H1 (cell line): ENCODE measurements around the gene CCDC154. TPM values are rescaled to one million over a fixed set of nuclear protein-coding genes. Genes with fewer than 3 reads are reported as not detected.

Experiments used
- CTCF ChIA-PET: fragments of 300-600 bp; sonication (Branson Sonifier 250); formaldehyde crosslinking; loops from one replicate; lab custom pipeline; 2021; ENCODE audit not compliant: partially characterized antibody; lab: Charles Lee
- POLR2A ChIA-PET: fragments of 300-600 bp; sonication (Branson Sonifier 250); formaldehyde crosslinking; loops from one replicate; lab custom pipeline; 2021; ENCODE audit warnings: inconsistent platforms; ENCODE audit not compliant: partially characterized antibody; lab: Charles Lee
- DNase-seq, 2 experiments: peaks; one replicate each; pipeline versions ENCODE4 v3.0.0 to v3.0.0-alpha.2; 2010 to 2022; ENCODE audit warnings: low spot score in 2 of 2, low read depth in 1 of 2, mixed read lengths in 1 of 2
- FAIRE-seq: peaks from 2 replicates; lab custom pipeline; 2011; peaks lifted over from hg19 to GRCh38; lab: Jason Lieb, UNC
- H2AFZ ChIP-seq: 2 replicates; pipeline ENCODE4 v1.8.1; 2012; ENCODE audit warnings: low read length, inconsistent platforms
- H2AK5ac ChIP-seq: 2 replicates; pipeline ENCODE4 v1.6.1; 2013; ENCODE audit warnings: low read depth, low read length
- H2BK120ac ChIP-seq: replicated peaks from 2 replicates; pipeline ENCODE3; 2013; ENCODE audit warnings: low read depth, low read length, inconsistent platforms
- H2BK12ac ChIP-seq: 2 replicates; pipeline ENCODE4 v1.6.1; 2013; ENCODE audit warnings: low read depth, low read length
- H2BK15ac ChIP-seq: 2 replicates; pipeline ENCODE4 v1.6.1; 2013; ENCODE audit warnings: low read length
- H2BK20ac ChIP-seq: 2 replicates; pipeline ENCODE4 v1.6.1; 2013; ENCODE audit warnings: low read length
- H2BK5ac ChIP-seq: 2 replicates; pipeline ENCODE4 v1.6.1; 2013; ENCODE audit warnings: low read depth, low read length
- H3K14ac ChIP-seq: 2 replicates; pipeline ENCODE4 v1.6.1; 2013; ENCODE audit warnings: inconsistent platforms; ENCODE audit not compliant: insufficient read length
- H3K18ac ChIP-seq: 2 replicates; pipeline ENCODE4 v1.6.1; 2013; ENCODE audit warnings: low read length; ENCODE audit errors: extremely low read depth
- H3K23ac ChIP-seq: 2 replicates; pipeline ENCODE4 v1.6.1; 2013; ENCODE audit warnings: inconsistent platforms; ENCODE audit not compliant: insufficient read length
- H3K23me2 ChIP-seq: 2 replicates; pipeline ENCODE4 v1.6.1; 2013; ENCODE audit warnings: low read depth, low read length
- H3K27ac ChIP-seq: 2 replicates; pipeline ENCODE4 v1.6.1; 2011; ENCODE audit warnings: low read depth, low read length, inconsistent platforms
- H3K27me3 ChIP-seq, 4 experiments: replicated peaks in 1 of 4; 1 replicate in 1 of 4; 2 replicates in 3 of 4; pipeline versions ENCODE4 v1.6.1 to v1.8.1; 2011 to 2013; ENCODE audit warnings: low read length in 3 of 4, mild to moderate bottlenecking in 3 of 4, inconsistent platforms in 2 of 4, mixed read lengths in 2 of 4, moderate library complexity in 1 of 4; ENCODE audit not compliant: control insufficient read depth in 3 of 4, insufficient read depth in 3 of 4; ENCODE audit errors: extremely low read depth in 1 of 4
- H3K36me3 ChIP-seq, 4 experiments: 2 replicates each; pipeline versions ENCODE4 v1.6.1 to v1.8.1; 2011 to 2013; ENCODE audit warnings: mild to moderate bottlenecking in 4 of 4, low read length in 3 of 4, moderate library complexity in 2 of 4, control low read depth in 1 of 4, inconsistent platforms in 1 of 4; ENCODE audit not compliant: insufficient read depth in 4 of 4, control insufficient read depth in 2 of 4
- H3K4ac ChIP-seq: replicated peaks from 2 replicates; pipeline ENCODE3; 2013; ENCODE audit warnings: low read length, low read depth, mixed read lengths, inconsistent platforms; ENCODE audit not compliant: insufficient read length
- H3K4me1 ChIP-seq, 4 experiments: replicated peaks in 1 of 4; 1 replicate in 1 of 4; 2 replicates in 3 of 4; pipeline versions ENCODE4 v1.6.1 to v1.8.1; 2011 to 2013; ENCODE audit warnings: low read length in 3 of 4, inconsistent platforms in 2 of 4, mixed read lengths in 1 of 4; ENCODE audit not compliant: insufficient read depth in 4 of 4, control insufficient read depth in 3 of 4
- H3K4me2 ChIP-seq, 2 experiments: 2 replicates each; pipeline versions ENCODE4 v1.6.1 to v1.8.1; 2011 to 2013; ENCODE audit warnings: low read depth in 2 of 2, low read length in 2 of 2, control low read depth in 1 of 2, inconsistent platforms in 1 of 2, mild to moderate bottlenecking in 1 of 2; ENCODE audit not compliant: insufficient read depth in 1 of 2
- H3K4me3 ChIP-seq, 4 experiments: fragments of 200-600, 300-600 bp in 1 of 4; sonication (generic), shearing (Covaris generic), sonication (Bioruptor Twin) in 1 of 4; 2 replicates each; pipeline versions ENCODE4 v1.5.1 to v1.8.1; 2011 to 2016; ENCODE audit warnings: low read length in 4 of 4, low read depth in 3 of 4, control low read depth in 2 of 4, inconsistent platforms in 2 of 4, mild to moderate bottlenecking in 2 of 4, mixed read lengths in 1 of 4, moderate library complexity in 1 of 4; ENCODE audit not compliant: insufficient read depth in 2 of 4; ENCODE audit errors: extremely low read depth in 1 of 4
- H3K56ac ChIP-seq: replicated peaks from 2 replicates; pipeline ENCODE3; 2013; ENCODE audit warnings: low read depth, mild to moderate bottlenecking, mixed read lengths, low read length, inconsistent platforms; ENCODE audit not compliant: insufficient read length
- H3K79me1 ChIP-seq: 2 replicates; pipeline ENCODE4 v1.6.1; 2013; ENCODE audit warnings: low read depth, low read length, control low read depth
- H3K79me2 ChIP-seq, 2 experiments: 2 replicates each; pipeline versions ENCODE4 v1.6.1 to v1.8.1; 2012 to 2013; ENCODE audit warnings: low read length in 2 of 2, mild to moderate bottlenecking in 2 of 2, inconsistent platforms in 1 of 2; ENCODE audit not compliant: insufficient read depth in 2 of 2, control insufficient read depth in 1 of 2
- H3K9ac ChIP-seq, 4 experiments: replicated peaks in 1 of 4; 1 replicate in 1 of 4; 2 replicates in 3 of 4; pipeline versions ENCODE4 v1.6.1 to v1.8.1; 2011 to 2013; ENCODE audit warnings: low read depth in 3 of 4, low read length in 3 of 4, control low read depth in 2 of 4, mild to moderate bottlenecking in 2 of 4, moderate library complexity in 2 of 4, inconsistent platforms in 1 of 4; ENCODE audit errors: extremely low read depth in 1 of 4
- H3K9me3 ChIP-seq, 2 experiments: 2 replicates each; pipeline versions ENCODE4 v1.6.1 to v1.8.1; 2012 to 2013; ENCODE audit warnings: mild to moderate bottlenecking in 2 of 2, moderate library complexity in 2 of 2, control low read depth in 1 of 2, inconsistent platforms in 1 of 2, low read depth in 1 of 2, low read length in 1 of 2, mixed read lengths in 1 of 2; ENCODE audit not compliant: insufficient read depth in 2 of 2
- H4K20me1 ChIP-seq, 2 experiments: replicated peaks in 1 of 2; 2 replicates each; pipeline versions ENCODE3 to v1.8.1; 2011 to 2013; ENCODE audit warnings: inconsistent platforms in 2 of 2, low read length in 2 of 2, mild to moderate bottlenecking in 1 of 2; ENCODE audit not compliant: insufficient read depth in 2 of 2, control insufficient read depth in 1 of 2
- H4K5ac ChIP-seq: 2 replicates; pipeline ENCODE4 v1.6.1; 2013; ENCODE audit warnings: low read length, low read depth, mixed read lengths, inconsistent platforms; ENCODE audit not compliant: insufficient read length
- H4K8ac ChIP-seq: 2 replicates; pipeline ENCODE4 v1.8.0; 2013; ENCODE audit warnings: mild to moderate bottlenecking, moderate library complexity, low read length, inconsistent platforms; ENCODE audit not compliant: insufficient read depth; ENCODE audit errors: extremely low read depth
- H4K91ac ChIP-seq: replicated peaks from 2 replicates; pipeline ENCODE3; 2013; ENCODE audit warnings: low read length, mixed read lengths, inconsistent platforms; ENCODE audit not compliant: insufficient read length
- CREB1 ChIP-seq: IDR thresholded peaks from 2 replicates; pipeline ENCODE4 v1.6.1; 2012; ENCODE audit warnings: inconsistent platforms
- EGR1 ChIP-seq: IDR thresholded peaks from 2 replicates; pipeline ENCODE4 v1.6.1; 2011; ENCODE audit warnings: low read depth, low read length, borderline replicate concordance
- EP300 ChIP-seq, 2 experiments: IDR thresholded peaks; 1 replicate in 1 of 2; 2 replicates in 1 of 2; pipeline ENCODE4 v1.6.1; 2011 to 2012; ENCODE audit warnings: low read depth in 2 of 2, low read length in 2 of 2, mild to moderate bottlenecking in 2 of 2, borderline replicate concordance in 1 of 2, inconsistent platforms in 1 of 2, moderate library complexity in 1 of 2
- FOSL1 ChIP-seq: IDR thresholded peaks from 2 replicates; pipeline ENCODE4 v1.6.1; 2011; ENCODE audit warnings: mild to moderate bottlenecking, low read depth, low read length, moderate library complexity; ENCODE audit not compliant: insufficient read depth
- GABPA ChIP-seq: IDR thresholded peaks from 2 replicates; pipeline ENCODE4 v1.6.1; 2011; ENCODE audit warnings: mild to moderate bottlenecking, low read length, moderate library complexity, borderline replicate concordance; ENCODE audit not compliant: insufficient read depth
- KDM1A ChIP-seq: fragments of 200-600, 300-600 bp; sonication (generic); IDR thresholded peaks from 2 replicates; pipeline ENCODE4 v1.7.1; 2016; ENCODE audit warnings: mild to moderate bottlenecking, low read length, borderline replicate concordance
- KDM4A ChIP-seq: IDR thresholded peaks from one replicate; pipeline ENCODE4 v1.7.1; 2012; ENCODE audit warnings: low read depth, mild to moderate bottlenecking, moderate library complexity, low read length, inconsistent platforms; ENCODE audit not compliant: severe bottlenecking
- NANOG ChIP-seq: IDR thresholded peaks from 2 replicates; pipeline ENCODE4 v1.6.1; 2011; ENCODE audit warnings: low read length, low read depth, mild to moderate bottlenecking, inconsistent platforms; ENCODE audit not compliant: insufficient read depth, poor library complexity, severe bottlenecking
- POLR2A ChIP-seq, 2 experiments: IDR thresholded peaks; 1 replicate in 1 of 2; 2 replicates in 1 of 2; pipeline ENCODE4 v1.6.1; 2011; ENCODE audit warnings: low read depth in 2 of 2, low read length in 2 of 2, mild to moderate bottlenecking in 2 of 2; ENCODE audit errors: control extremely low read depth in 1 of 2
- RBBP5 ChIP-seq: IDR thresholded peaks from 2 replicates; pipeline ENCODE4 v1.7.1; 2012; ENCODE audit warnings: low read depth, mild to moderate bottlenecking, inconsistent platforms, low read length, moderate library complexity, borderline replicate concordance
- SIN3A ChIP-seq, 2 experiments: IDR thresholded peaks in 1 of 2; conservative IDR thresholded peaks in 1 of 2; 2 replicates each; pipeline ENCODE4 v1.6.1; 2011 to 2012; ENCODE audit warnings: low read length in 2 of 2, improper control_type of control experiment in 1 of 2, low read depth in 1 of 2, mild to moderate bottlenecking in 1 of 2
- WGBS, 2 experiments: shearing (Covaris generic) in 1 of 2; methylation state at CpG; one replicate each; pipeline versions ENCODE4 v1.1.6 to v1.1.7; 2013 to 2015; ENCODE audit warnings: low lambda C conversion rate in 2 of 2, mixed read lengths in 2 of 2, inconsistent platforms in 1 of 2, low coverage in 1 of 2, missing lambda C conversion rate in 1 of 2; ENCODE audit not compliant: insufficient replicate concordance in 2 of 2, insufficient coverage in 1 of 2, insufficient read length in 1 of 2; ENCODE audit errors: extremely low coverage in 1 of 2, missing lambda C conversion rate in 1 of 2; 5-methylcytosine and 5-hydroxymethylcytosine counted together
- polyA plus RNA-seq, 7 experiments: library from polyadenylated mRNA; depleted of rRNA in 3 of 7; stranded (reverse) in 5 of 7; unstranded in 2 of 7; fragments of >200 nt in 5 of 7; fragments of 200-250 nt in 2 of 7; gene quantifications; 1 replicate in 5 of 7; 2 replicates in 1 of 7; 4 replicates in 1 of 7; pipeline versions ENCODE4 v1.2.1 to v1.2.3, GENCODE V29; 2011 to 2013; ENCODE audit warnings: missing spikeins in 2 of 7, mixed read lengths in 2 of 7
- total RNA-seq: library from RNA; stranded (reverse); fragmentation: NEBNext Ultra II Directional; extraction: Animal tissue kit (Norgen Biotek cat#: 25700); gene quantifications from 2 replicates; pipeline ENCODE4 v1.2.1, GENCODE V29; 2021
- TF ChIP-seq, protein P1 (sequence below): IDR thresholded peaks from 2 replicates; pipeline ENCODE4 v1.6.1; 2011; ENCODE audit warnings: low read depth, mild to moderate bottlenecking, low read length; ENCODE audit not compliant: insufficient read depth

Gene CCDC154
- total and polyA plus RNA-seq, 2 of the 8 experiments (the other 6 are each of a cell fraction or from before 2014, with no cell fraction given), result 0.15 to 0.88 TPM

DNA sequence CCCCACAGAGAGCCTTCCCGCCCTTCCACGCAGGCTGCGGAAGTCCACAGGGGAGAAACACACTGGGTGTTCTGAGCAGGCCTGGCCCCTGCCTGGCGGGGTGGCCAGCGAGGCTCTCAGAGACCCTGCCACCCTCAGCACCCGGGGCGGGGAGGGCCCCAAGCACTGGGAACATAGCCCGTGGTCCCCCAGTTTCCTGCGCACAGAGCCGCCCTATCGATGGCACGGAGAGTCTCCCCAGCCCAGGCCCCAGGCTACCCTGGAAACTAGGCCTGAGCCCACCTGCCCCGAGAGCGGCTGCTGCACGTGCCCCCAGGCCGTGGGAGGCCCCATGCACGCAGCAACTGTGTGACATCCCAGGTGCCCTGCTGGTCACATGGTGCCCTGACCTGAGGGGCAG is 10.2 kb upstream of the CCDC154 start:
- no peak overlapping the region for H3K9ac ChIP-seq
- no peak for FAIRE-seq
- H3K27me3 ChIP-seq, result no peaks in the 10 kb centered on the region
- H4K5ac ChIP-seq, result no peak overlapping the region
- no peak overlapping the region for H4K8ac ChIP-seq
- no peaks in the 10 kb centered on the region for H3K23me2 ChIP-seq
- no peak overlapping the region for H3K56ac ChIP-seq
- H3K9me3 ChIP-seq, result no peaks in the 10 kb centered on the region
- H3K79me1 ChIP-seq, result no peaks in the 10 kb centered on the region; the same call in 1 of the 2 replicates
- H3K4ac ChIP-seq, result no peak overlapping the region
- no peak overlapping the region for H2BK120ac ChIP-seq
- no peak overlapping the region for H2AK5ac ChIP-seq
- no peak overlapping the region for H3K4me2 ChIP-seq
- no peak overlapping the region for H3K27ac ChIP-seq
- no peak overlapping the region for H2BK5ac ChIP-seq
- no peak overlapping the region for H4K91ac ChIP-seq
- no peak overlapping the region for H2BK12ac ChIP-seq
- TF ChIP-seq CREB1 (no peak), KDM4A (no peak), FOSL1 (no peak), KDM1A (no peak), SIN3A (conservative IDR thresholded peaks at IDR 0.05 in 1 of 2, IDR thresholded peaks at IDR 0.05 in 1 of 2; ENCODE audit: low read depth in 1 of 2, low read length in 2 of 2) (no peak), EP300 (IDR thresholded peaks at IDR 0.05; ENCODE audit: borderline replicate concordance in 1 of 2, low read depth in 2 of 2, low read length in 2 of 2) (no peak), RBBP5 (no peak), NANOG (no peak), GABPA (no peak), POLR2A (IDR thresholded peaks at IDR 0.05; ENCODE audit: control extremely low read depth in 1 of 2, low read depth in 2 of 2, low read length in 2 of 2) (no peak), EGR1 (no peak)
- TF ChIP-seq, protein P1, sequence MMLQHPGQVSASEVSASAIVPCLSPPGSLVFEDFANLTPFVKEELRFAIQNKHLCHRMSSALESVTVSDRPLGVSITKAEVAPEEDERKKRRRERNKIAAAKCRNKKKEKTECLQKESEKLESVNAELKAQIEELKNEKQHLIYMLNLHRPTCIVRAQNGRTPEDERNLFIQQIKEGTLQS, result no peak
- 90% methylated on average over 17 of the region's 17 CpGs; no CpG with 5 or more reads in 1 of the 2 experiments for WGBS, 2 experiments
- H3K18ac ChIP-seq, result no peak overlapping the region
- H2BK15ac ChIP-seq, result no peak overlapping the region
- peaks cover 0 to 34% (median 11%) of the 10 kb centered on the region in 4 experiments; a peak in 5 of 8 replicates for H3K36me3 ChIP-seq
- no peak overlapping the region for H2AFZ ChIP-seq
- peaks cover 2 to 7% of the 10 kb centered on the region in 2 experiments for H4K20me1 ChIP-seq
- CTCF ChIA-PET, result interaction anchor here (0.5 to 1.5 kb wide), 3 partner anchors 11 to 92 kb away, joined by 3 to 5 read pairs (median 3); partner anchors contain the start of gene CCDC154
- H3K79me2 ChIP-seq, result no peaks in the 10 kb centered on the region
- H3K4me1 ChIP-seq, result no peaks in the 10 kb centered on the region
- POLR2A ChIA-PET, result interaction anchor here (0.6 to 1.3 kb wide), 2 partner anchors 11 to 1262 kb away, joined by 3 to 4 read pairs; no protein-coding TSS in a partner anchor
- H3K23ac ChIP-seq, result no peak overlapping the region
- DNase-seq, result no peak
- H3K14ac ChIP-seq, result no peak overlapping the region
- H3K4me3 ChIP-seq, result no peak overlapping the region
- H2BK20ac ChIP-seq, result no peak overlapping the region
